ENCODE data around the gene CASQ2.

DNA sequence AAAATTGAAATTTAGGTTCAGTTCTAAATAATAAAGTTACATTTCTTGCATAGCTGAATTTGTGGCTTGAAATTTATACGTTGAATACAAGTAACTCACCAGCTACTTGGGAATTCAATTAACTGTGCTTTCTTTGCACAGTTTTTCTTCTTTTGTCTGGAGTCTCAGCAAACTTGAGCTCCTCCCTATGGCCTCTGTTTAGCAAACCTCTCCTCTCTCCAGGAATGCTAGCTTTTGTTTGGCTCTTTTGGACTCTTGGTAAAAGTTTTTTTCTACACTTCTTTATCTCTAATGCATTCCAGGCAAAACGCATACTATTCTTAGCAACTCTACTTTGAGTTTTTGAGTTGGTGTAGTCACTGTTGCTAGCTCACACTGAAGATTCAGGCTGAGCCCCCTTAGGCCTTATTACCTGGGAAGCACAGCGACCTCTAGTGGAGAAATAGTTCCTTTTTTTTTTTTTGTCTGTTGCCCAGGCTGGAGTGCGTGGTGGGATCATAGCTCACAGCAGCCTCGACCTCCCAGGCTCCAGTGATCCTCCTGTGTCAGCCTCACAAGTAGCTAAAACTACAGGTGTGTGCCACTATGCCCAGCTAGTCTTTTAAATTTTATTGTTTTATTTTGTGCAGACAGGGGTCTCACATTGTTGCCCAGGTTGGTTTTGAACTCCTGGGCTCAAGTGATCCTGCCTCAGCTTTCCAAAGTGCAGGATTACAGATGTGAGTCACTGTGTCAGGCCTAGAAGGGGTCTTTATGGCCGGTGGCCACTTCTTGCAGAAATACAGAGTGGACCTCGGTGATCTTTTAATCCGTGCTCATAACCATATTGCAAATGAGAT lies 61.7 kb downstream of the CASQ2 start:
- no peak for TF ChIP-seq RCOR1 (IDR thresholded peaks at IDR 0.05; ENCODE audit: low read depth, low read length)
- TF ChIP-seq ZC3H11A (IDR thresholded peaks at IDR 0.05) = no peak
- TF ChIP-seq, protein P1, sequence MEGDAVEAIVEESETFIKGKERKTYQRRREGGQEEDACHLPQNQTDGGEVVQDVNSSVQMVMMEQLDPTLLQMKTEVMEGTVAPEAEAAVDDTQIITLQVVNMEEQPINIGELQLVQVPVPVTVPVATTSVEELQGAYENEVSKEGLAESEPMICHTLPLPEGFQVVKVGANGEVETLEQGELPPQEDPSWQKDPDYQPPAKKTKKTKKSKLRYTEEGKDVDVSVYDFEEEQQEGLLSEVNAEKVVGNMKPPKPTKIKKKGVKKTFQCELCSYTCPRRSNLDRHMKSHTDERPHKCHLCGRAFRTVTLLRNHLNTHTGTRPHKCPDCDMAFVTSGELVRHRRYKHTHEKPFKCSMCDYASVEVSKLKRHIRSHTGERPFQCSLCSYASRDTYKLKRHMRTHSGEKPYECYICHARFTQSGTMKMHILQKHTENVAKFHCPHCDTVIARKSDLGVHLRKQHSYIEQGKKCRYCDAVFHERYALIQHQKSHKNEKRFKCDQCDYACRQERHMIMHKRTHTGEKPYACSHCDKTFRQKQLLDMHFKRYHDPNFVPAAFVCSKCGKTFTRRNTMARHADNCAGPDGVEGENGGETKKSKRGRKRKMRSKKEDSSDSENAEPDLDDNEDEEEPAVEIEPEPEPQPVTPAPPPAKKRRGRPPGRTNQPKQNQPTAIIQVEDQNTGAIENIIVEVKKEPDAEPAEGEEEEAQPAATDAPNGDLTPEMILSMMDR (IDR thresholded peaks at IDR 0.05) = peak; percentile 49
- no peak for TF ChIP-seq PHF8 (IDR thresholded peaks at IDR 0.05; ENCODE audit: borderline replicate concordance, low read depth)
- TF ChIP-seq, protein P2, sequence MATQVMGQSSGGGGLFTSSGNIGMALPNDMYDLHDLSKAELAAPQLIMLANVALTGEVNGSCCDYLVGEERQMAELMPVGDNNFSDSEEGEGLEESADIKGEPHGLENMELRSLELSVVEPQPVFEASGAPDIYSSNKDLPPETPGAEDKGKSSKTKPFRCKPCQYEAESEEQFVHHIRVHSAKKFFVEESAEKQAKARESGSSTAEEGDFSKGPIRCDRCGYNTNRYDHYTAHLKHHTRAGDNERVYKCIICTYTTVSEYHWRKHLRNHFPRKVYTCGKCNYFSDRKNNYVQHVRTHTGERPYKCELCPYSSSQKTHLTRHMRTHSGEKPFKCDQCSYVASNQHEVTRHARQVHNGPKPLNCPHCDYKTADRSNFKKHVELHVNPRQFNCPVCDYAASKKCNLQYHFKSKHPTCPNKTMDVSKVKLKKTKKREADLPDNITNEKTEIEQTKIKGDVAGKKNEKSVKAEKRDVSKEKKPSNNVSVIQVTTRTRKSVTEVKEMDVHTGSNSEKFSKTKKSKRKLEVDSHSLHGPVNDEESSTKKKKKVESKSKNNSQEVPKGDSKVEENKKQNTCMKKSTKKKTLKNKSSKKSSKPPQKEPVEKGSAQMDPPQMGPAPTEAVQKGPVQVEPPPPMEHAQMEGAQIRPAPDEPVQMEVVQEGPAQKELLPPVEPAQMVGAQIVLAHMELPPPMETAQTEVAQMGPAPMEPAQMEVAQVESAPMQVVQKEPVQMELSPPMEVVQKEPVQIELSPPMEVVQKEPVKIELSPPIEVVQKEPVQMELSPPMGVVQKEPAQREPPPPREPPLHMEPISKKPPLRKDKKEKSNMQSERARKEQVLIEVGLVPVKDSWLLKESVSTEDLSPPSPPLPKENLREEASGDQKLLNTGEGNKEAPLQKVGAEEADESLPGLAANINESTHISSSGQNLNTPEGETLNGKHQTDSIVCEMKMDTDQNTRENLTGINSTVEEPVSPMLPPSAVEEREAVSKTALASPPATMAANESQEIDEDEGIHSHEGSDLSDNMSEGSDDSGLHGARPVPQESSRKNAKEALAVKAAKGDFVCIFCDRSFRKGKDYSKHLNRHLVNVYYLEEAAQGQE (IDR thresholded peaks at IDR 0.05) = no peak
- TF ChIP-seq JUNB (IDR thresholded peaks at IDR 0.05) = no peak
- TF ChIP-seq EP300 (IDR thresholded peaks at IDR 0.05) = no peak
- TF ChIP-seq HDAC2 (IDR thresholded peaks at IDR 0.05) = no peak

Measured in A549 (cell line).